ENCODE measurements around the gene MPP3.

Gene MPP3

DNA sequence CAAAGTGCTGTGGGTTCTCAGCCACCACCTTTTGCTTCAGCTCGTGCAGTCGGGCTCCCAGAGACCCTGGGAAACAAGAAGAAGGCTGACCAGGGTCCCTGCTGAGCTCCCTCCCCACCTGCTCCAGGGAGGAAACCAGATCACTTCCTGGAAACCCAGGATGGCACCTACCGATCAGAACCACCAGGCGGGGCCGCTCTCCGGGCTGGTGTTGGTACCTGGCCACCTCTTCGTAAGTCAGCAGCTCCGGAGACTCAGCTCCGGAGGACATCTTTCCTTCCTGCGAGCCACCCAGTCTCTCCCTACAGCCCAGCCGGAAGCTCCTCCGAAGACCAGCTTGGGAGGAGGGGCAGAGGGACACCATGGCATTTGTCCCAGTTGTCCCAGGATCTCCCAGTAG is 18.9 kb downstream of the MPP3 start:
- TF ChIP-seq, protein P1, sequence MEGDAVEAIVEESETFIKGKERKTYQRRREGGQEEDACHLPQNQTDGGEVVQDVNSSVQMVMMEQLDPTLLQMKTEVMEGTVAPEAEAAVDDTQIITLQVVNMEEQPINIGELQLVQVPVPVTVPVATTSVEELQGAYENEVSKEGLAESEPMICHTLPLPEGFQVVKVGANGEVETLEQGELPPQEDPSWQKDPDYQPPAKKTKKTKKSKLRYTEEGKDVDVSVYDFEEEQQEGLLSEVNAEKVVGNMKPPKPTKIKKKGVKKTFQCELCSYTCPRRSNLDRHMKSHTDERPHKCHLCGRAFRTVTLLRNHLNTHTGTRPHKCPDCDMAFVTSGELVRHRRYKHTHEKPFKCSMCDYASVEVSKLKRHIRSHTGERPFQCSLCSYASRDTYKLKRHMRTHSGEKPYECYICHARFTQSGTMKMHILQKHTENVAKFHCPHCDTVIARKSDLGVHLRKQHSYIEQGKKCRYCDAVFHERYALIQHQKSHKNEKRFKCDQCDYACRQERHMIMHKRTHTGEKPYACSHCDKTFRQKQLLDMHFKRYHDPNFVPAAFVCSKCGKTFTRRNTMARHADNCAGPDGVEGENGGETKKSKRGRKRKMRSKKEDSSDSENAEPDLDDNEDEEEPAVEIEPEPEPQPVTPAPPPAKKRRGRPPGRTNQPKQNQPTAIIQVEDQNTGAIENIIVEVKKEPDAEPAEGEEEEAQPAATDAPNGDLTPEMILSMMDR (IDR thresholded peaks at IDR 0.05; ENCODE audit: borderline replicate concordance, insufficient read depth, low read depth, low read length): no peak
- H3K4me3 ChIP-seq (ENCODE audit: low read depth, low read length): no peak overlapping the region

DNA sequence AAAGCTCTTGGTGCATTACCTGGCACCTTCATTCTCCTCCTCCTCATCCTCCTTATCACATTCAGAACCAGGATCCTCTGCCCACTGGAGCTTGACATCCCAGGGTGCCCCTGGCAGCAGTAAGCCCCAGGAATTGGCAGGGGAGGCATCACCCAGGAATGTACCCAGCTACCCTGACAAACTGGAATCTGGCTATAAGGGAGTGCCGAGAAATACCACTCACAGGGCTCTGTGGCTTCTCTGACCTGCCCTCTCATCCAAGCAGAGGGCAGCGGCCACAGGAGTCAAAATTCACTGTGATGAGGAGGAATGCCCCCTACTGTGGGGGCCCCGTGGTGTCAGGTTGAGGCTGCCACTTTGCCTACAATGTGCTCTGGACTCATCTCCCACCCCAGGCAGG is 19.6 kb downstream of the MPP3 start:
- TF ChIP-seq, protein P1 (IDR thresholded peaks at IDR 0.05; ENCODE audit: borderline replicate concordance, insufficient read depth, low read depth, low read length): no peak
- no peak overlapping the region for H3K4me3 ChIP-seq (ENCODE audit: low read depth, low read length)

DNA sequence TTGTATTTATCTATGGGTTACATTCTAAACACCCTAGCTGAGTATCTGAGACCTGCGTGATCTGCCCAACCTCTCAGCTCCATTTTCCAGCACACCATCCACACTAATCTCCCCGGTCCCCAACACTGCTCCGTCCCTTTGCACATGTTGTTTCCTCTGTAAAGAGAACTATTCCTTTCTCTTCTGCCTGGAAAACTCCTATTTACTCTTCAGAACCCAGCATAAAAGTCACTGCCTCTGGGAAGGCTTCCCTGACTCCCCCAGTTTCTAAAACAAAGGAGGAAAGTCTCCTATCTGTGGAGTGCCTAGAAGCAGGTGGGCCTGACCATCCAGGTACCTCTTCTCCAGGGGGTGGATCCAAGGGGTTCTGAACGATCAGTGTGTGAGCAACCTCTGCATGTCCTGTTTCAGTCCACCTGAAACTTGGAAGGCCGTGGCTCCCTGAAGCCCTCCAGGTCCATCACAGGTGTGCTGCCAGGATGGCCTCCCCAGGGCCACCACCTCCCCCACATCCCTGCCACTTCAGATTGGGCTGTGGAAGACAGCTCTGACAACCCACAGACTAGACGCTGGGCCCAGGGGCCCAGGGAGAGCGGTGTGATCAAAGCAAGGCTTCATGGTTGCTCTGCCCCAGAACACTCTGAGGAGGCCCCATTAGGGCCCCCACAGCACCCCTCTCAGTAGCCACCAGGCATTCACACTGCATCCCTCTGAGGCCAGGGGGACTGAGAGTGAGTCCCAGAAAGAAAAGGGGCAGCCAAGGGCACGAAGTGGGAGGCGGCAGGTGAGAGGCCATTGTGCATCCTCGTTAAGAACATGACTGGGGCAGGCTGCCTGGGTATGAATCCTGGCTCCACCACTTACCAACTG is 20.3 kb downstream of the MPP3 start:
- TF ChIP-seq, protein P1 (IDR thresholded peaks at IDR 0.05; ENCODE audit: borderline replicate concordance, insufficient read depth, low read depth, low read length): no peak
- H3K4me3 ChIP-seq (ENCODE audit: low read depth, low read length): no peak overlapping the region

DNA sequence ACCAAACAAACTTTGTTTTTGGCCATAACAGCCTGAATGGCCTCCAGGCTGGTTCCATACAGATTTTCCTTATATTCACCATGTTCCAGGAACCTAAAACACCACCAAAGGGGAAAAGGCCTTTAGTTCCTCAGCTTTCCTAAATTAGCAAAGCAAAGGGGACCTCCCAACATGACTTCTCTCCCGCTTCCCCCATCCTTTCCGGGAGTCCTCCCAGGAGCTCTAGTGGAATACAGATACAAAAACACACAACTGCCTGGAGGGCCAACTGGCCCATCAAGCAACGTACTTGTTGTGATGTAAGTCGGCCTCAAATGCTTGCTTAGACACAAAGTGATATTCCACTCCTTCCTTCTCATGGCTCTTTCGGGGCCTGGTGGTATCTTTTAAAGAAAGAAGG is 22.1 kb downstream of the MPP3 start:
- TF ChIP-seq, protein P1 (IDR thresholded peaks at IDR 0.05; ENCODE audit: borderline replicate concordance, insufficient read depth, low read depth, low read length): no peak
- H3K4me3 ChIP-seq (ENCODE audit: low read depth, low read length): no peak overlapping the region

DNA sequence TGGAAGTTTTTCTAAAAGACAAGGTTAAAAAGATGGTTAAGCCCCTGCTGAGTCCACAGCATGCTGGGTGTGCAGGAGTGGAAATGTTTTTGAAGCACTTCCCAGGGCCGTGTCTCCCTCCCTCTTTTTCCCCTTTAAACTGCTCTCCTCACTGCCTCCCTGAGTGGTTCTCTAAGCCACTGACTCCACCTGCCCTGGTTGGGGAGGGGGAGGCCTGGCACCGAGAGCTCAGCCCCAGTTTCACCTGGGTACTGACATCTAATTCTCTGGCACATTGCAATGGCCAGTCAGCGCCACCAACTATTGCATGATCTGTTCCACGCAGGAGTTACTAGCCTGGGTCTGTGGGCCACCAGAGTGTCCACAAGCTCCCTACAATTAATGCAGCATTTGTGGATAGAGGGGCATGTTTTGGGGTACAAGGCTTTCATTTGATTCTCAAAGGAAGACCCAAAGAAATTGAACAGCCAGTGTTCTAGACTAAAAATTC is 22.7 kb downstream of the MPP3 start:
- H3K4me3 ChIP-seq (ENCODE audit: low read depth, low read length): no peak overlapping the region

DNA sequence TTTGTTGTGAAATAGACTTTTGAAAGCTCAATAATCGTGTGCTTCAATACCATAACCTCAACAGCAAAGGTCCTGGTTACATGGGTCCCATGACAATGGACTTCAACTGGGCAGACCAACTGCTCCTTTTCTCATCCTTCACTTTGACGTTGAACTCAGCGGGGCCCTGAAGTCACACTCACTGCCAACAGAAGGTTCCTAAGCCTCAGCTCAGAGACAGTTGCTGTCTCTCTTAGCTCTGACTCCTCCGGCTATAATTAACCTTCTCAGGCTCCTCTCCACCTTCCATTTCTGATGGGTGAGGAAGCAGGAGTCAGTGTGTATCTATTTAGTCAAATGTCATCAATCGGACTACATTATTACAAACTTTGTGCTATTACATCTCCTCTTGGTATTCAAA is 23.8 kb downstream of the MPP3 start:
- TF ChIP-seq, protein P1 (IDR thresholded peaks at IDR 0.05; ENCODE audit: borderline replicate concordance, insufficient read depth, low read depth, low read length): no peak
- no peak overlapping the region for H3K4me3 ChIP-seq (ENCODE audit: low read depth, low read length)

More for the DNA sequence above, 22.7 kb downstream of the MPP3 start:
- TF ChIP-seq, protein P1 (IDR thresholded peaks at IDR 0.05; ENCODE audit: borderline replicate concordance, insufficient read depth, low read depth, low read length): no peak

DNA sequence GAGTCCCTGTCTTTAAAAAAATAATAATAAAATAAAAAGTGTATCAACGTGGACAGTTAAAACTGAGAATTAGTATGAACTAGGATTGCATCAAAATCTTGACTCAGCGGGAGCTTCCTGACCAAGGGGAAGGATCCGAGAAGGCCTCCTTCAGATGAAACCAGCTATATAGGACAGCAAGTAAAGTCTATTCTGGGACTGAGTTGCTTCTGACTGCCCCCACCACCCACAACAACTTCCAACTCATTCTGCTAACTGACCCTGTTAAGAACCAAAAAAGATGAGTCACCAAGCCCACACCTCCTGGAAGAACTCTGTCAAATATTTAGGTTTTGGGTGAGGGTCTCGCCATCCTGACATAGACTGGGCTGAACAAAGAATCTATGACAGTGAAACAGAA is 24.9 kb downstream of the MPP3 start:
- no peak overlapping the region for H3K4me3 ChIP-seq (ENCODE audit: low read depth, low read length)
- TF ChIP-seq, protein P1 (IDR thresholded peaks at IDR 0.05; ENCODE audit: borderline replicate concordance, insufficient read depth, low read depth, low read length): no peak

All from GM12875 (cell line).